Transverse colon (tissue), 4 donors: Measurements from ENCODE around the gene OR2B3.

Experiments used
- CTCF ChIP-seq, 5 experiments: fragments of 200-600 bp in 3 of 5; fragments of 450-650 bp in 2 of 5; sonication (generic) in 3 of 5; IDR thresholded peaks; 1 replicate in 2 of 5; 2 replicates in 3 of 5; pipeline ENCODE4 v1.5.1; 2016 to 2017; ENCODE audit warnings: antibody characterized with exemption in 5 of 5, inconsistent platforms in 3 of 5, mild to moderate bottlenecking in 2 of 5, moderate library complexity in 1 of 5
- EP300 ChIP-seq: sonication (generic); formaldehyde crosslinking; IDR thresholded peaks from one replicate; pipeline ENCODE4 v1.6.1; 2017; ENCODE audit warnings: antibody characterized with exemption, low read depth
- POLR2A ChIP-seq: fragments of 450-650 bp; IDR thresholded peaks from one replicate; pipeline ENCODE4 v1.6.1; 2016; ENCODE audit warnings: antibody characterized with exemption, mild to moderate bottlenecking, moderate library complexity
- POLR2AphosphoS5 ChIP-seq, 3 donors: sonication (generic); formaldehyde crosslinking; IDR thresholded peaks; one replicate each; pipeline ENCODE4 v1.6.1; 2016; ENCODE audit warnings: antibody characterized with exemption in 3 of 3

DNA sequence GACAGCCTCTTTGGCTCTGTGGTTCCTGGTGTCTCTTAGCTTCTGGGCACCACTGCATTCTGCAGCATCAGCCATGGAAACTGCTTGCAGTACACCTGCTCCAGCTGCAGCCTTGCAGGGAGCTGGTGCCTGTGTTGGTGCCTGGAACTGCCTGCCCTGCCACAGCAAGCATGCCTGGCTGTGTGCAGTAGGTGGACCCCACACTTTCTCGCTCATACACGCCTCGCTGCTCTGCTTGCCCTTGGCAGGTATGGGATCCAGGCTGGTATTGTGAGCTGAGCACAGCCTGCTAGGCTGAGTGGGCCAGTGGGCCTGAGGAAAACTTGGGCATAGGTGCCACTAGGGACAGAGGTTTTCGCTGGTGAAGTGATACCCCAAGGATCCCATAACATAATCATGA lies 43.5 kb upstream of the OR2B3 start:
- no peak for TF ChIP-seq CTCF (IDR thresholded peaks at IDR 0.05)
- TF ChIP-seq POLR2A = no peak
- TF ChIP-seq EP300 = no peak
- TF ChIP-seq POLR2AphosphoS5 (IDR thresholded peaks at IDR 0.05) = no peak
